HepG2 (cell line): ENCODE data around the gene SUOX. TPM values are rescaled to one million over a fixed set of nuclear protein-coding genes. Genes with fewer than 3 reads are reported as not detected.
A peak's percentile ranks its signal among the peaks of the same experiment; 100 is the strongest.

Experiments used
- ATAC-seq: fragments of 200-7000 bp; cut with Tn5 transposase; 3 replicates; pipeline ENCODE4 v1.9.1; 2020; ENCODE audit warnings: mild to moderate bottlenecking, moderate library complexity
- BruUV-seq: library from RNA; stranded (reverse); fragments of 400-500 nt; replicated peaks from 2 replicates; lab custom pipeline; 2021; lab: Mats Ljungman, UMichigan
- CTCF ChIA-PET: fragments of 300-600 bp; formaldehyde crosslinking; extraction: SDS; loops from one replicate; lab custom pipeline; 2021; ENCODE audit warnings: low total read pairs, inconsistent platforms, low intra/inter-chr PET ratio; lab: Yijun Ruan, JAX
- POLR2A ChIA-PET: fragments of 350-600 bp; sonication (Branson Sonifier 250); formaldehyde crosslinking; loops from one replicate; lab custom pipeline; 2020; ENCODE audit warnings: antibody characterized with exemption, inconsistent platforms; lab: Yijun Ruan, JAX
- DNase-seq: peaks from one replicate; pipeline ENCODE4 v3.0.0-alpha.2; 2015; ENCODE audit warnings: low spot score
- FAIRE-seq: peaks from 3 replicates; lab custom pipeline; 2011; peaks lifted over from hg19 to GRCh38; lab: Jason Lieb, UNC
- H2AFZ ChIP-seq: one replicate; pipeline ENCODE4 v1.6.1; 2011; ENCODE audit warnings: low read length, inconsistent platforms
- H3K27ac ChIP-seq: fragments of 300-600 bp; 3 replicates; pipeline ENCODE4 v1.8.0; 2011; ENCODE audit warnings: mixed run types, mild to moderate bottlenecking, mixed read lengths, low read length, inconsistent platforms; ENCODE audit not compliant: insufficient read depth; ENCODE audit errors: extremely low read length
- H3K27me3 ChIP-seq, 2 experiments: fragments of 200-600 bp in 1 of 2; 2 replicates in 1 of 2; 3 replicates in 1 of 2; pipeline versions ENCODE4 v1.6.0 to v1.8.0; 2011; ENCODE audit warnings: low read length in 2 of 2, mild to moderate bottlenecking in 2 of 2, moderate library complexity in 2 of 2, inconsistent platforms in 1 of 2; ENCODE audit not compliant: insufficient read depth in 2 of 2, control insufficient read depth in 1 of 2
- H3K36me3 ChIP-seq, 2 experiments: fragments of 200-600 bp in 1 of 2; replicated peaks in 1 of 2; 2 replicates in 1 of 2; 3 replicates in 1 of 2; pipeline versions ENCODE4 v1.5.1 to v1.8.0; 2011; ENCODE audit warnings: low read length in 2 of 2, inconsistent platforms in 1 of 2; ENCODE audit not compliant: insufficient read depth in 2 of 2, control insufficient read depth in 1 of 2
- H3K4me1 ChIP-seq: 2 replicates; pipeline ENCODE4 v1.5.1; 2012; ENCODE audit warnings: low read length, inconsistent platforms; ENCODE audit not compliant: insufficient read depth
- H3K4me2 ChIP-seq: 2 replicates; pipeline ENCODE4 v1.6.0; 2011; ENCODE audit warnings: low read depth, low read length, inconsistent platforms
- H3K4me3 ChIP-seq, 3 experiments: fragments of 200-600 bp in 1 of 3; sonication (generic), shearing (Covaris generic) in 1 of 3; replicated peaks in 1 of 3; 2 replicates each; pipeline ENCODE4 v1.5.1; 2011 to 2016; ENCODE audit warnings: low read length in 3 of 3, inconsistent platforms in 2 of 3, low read depth in 2 of 3, mild to moderate bottlenecking in 2 of 3, control low read depth in 1 of 3, mixed read lengths in 1 of 3; ENCODE audit not compliant: insufficient read depth in 1 of 3
- H3K79me2 ChIP-seq: one replicate; pipeline ENCODE4 v1.6.1; 2011; ENCODE audit warnings: low read length, inconsistent platforms; ENCODE audit not compliant: insufficient read depth
- H3K9ac ChIP-seq: 2 replicates; pipeline ENCODE4 v1.6.0; 2011; ENCODE audit warnings: mild to moderate bottlenecking, low read depth, low read length, inconsistent platforms; ENCODE audit not compliant: insufficient read depth
- H3K9me3 ChIP-seq: 2 replicates; pipeline ENCODE4 v1.5.1; 2012; ENCODE audit warnings: mild to moderate bottlenecking, low read length
- H4K20me1 ChIP-seq: 2 replicates; pipeline ENCODE4 v1.6.0; 2011; ENCODE audit warnings: inconsistent platforms, mild to moderate bottlenecking, low read length, moderate library complexity; ENCODE audit not compliant: insufficient read depth
- ARID5B ChIP-seq: IDR thresholded peaks from 2 replicates; pipeline ENCODE4 v1.4.0; 2020; ENCODE audit warnings: mild to moderate bottlenecking, missing genetic modification reagents
- GLI4 ChIP-seq: sonication (generic); formaldehyde crosslinking; IDR thresholded peaks from 2 replicates; pipeline ENCODE4 v1.5.1; 2020; ENCODE audit warnings: missing genetic modification reagents, mild to moderate bottlenecking, moderate library complexity, borderline replicate concordance
- HNF4A ChIP-seq: sonication (generic); formaldehyde crosslinking; IDR thresholded peaks from 2 replicates; pipeline ENCODE4 v1.4.0; 2020; ENCODE audit warnings: missing genetic modification reagents
- HNRNPUL1 ChIP-seq: fragments of 200-400 bp; formaldehyde crosslinking; IDR thresholded peaks from 2 replicates; pipeline ENCODE4 v1.6.1; 2017; ENCODE audit warnings: low read depth, mild to moderate bottlenecking, low read length, moderate library complexity
- KDM5B ChIP-seq: sonication (generic); formaldehyde crosslinking; IDR thresholded peaks from 2 replicates; pipeline ENCODE4 v1.4.0; 2020; ENCODE audit warnings: missing genetic modification reagents, mild to moderate bottlenecking, borderline replicate concordance
- MIXL1 ChIP-seq: IDR thresholded peaks from 2 replicates; pipeline ENCODE4 v1.6.1; 2016
- NFYB ChIP-seq: sonication (generic); formaldehyde crosslinking; IDR thresholded peaks from 2 replicates; pipeline ENCODE4 v1.4.0; 2020; ENCODE audit warnings: missing genetic modification reagents
- PAXIP1 ChIP-seq: sonication (generic); formaldehyde crosslinking; conservative IDR thresholded peaks from 2 replicates; pipeline ENCODE4 v1.4.0; 2020; ENCODE audit warnings: mild to moderate bottlenecking, missing genetic modification reagents, moderate library complexity
- RFXAP ChIP-seq: sonication (generic); formaldehyde crosslinking; IDR thresholded peaks from 2 replicates; pipeline ENCODE4 v1.4.0; 2020; ENCODE audit warnings: missing genetic modification reagents, borderline replicate concordance
- ZFP82 ChIP-seq: sonication (generic); formaldehyde crosslinking; IDR thresholded peaks from 2 replicates; pipeline ENCODE4 v1.5.1; 2020; ENCODE audit warnings: mild to moderate bottlenecking, missing genetic modification reagents, borderline replicate concordance
- ZNF232 ChIP-seq: sonication (generic); formaldehyde crosslinking; IDR thresholded peaks from 2 replicates; pipeline ENCODE4 v1.4.0; 2020; ENCODE audit warnings: missing genetic modification reagents, borderline replicate concordance
- ZNF546 ChIP-seq: sonication (generic); formaldehyde crosslinking; conservative IDR thresholded peaks from 2 replicates; pipeline ENCODE4 v1.8.1; 2023; ENCODE audit warnings: mild to moderate bottlenecking, missing genetic modification reagents
- WGBS: methylation state at CpG from one replicate; pipeline ENCODE4 v1.1.6; 2017; ENCODE audit warnings: low lambda C conversion rate; 5-methylcytosine and 5-hydroxymethylcytosine counted together
- in situ Hi-C: cut with HindIII; loops from 2 replicates; pipeline ENCODE4 v1.10.0; 2017; ENCODE audit warnings: low pct_unique_long_range_greater_than_20kb; ENCODE audit not compliant: extremely low pct_ligation_motif_present
- intact Hi-C: fragments of 100-400 bp; cut with micrococcal nuclease; formaldehyde crosslinking; loops from one replicate; pipeline ENCODE4 v1.10.0; 2022; ENCODE audit not compliant: unreplicated experiment
- polyA plus RNA-seq, 8 experiments: library from polyadenylated mRNA; depleted of rRNA in 3 of 8; stranded (reverse) in 7 of 8; unstranded in 1 of 8; fragments of >200 nt; fragmentation: Illumina TruSeq in 4 of 8; extraction: Trizol in 4 of 8; gene quantifications; 2 replicates each; pipeline versions ENCODE4 v1.2.1 to v1.2.3, GENCODE V29; 2011 to 2016; ENCODE audit warnings: low read depth in 4 of 8, missing spikeins in 1 of 8, mixed read lengths in 1 of 8; ENCODE audit not compliant: insufficient read depth in 1 of 8
- total RNA-seq, 5 experiments: library from RNA; depleted of rRNA; stranded (reverse); fragments of >200 nt; fragmentation: Illumina TruSeq; extraction: Trizol; gene quantifications; 2 replicates each; pipeline ENCODE4 v1.2.3, GENCODE V29; 2016; ENCODE audit warnings: low read depth in 1 of 5

SUOX gene
- total and polyA plus RNA-seq, 2 of the 13 experiments (the other 11 are each of a cell fraction or from before 2014, with no cell fraction given), result 23.9 to 25.9 TPM

DNA sequence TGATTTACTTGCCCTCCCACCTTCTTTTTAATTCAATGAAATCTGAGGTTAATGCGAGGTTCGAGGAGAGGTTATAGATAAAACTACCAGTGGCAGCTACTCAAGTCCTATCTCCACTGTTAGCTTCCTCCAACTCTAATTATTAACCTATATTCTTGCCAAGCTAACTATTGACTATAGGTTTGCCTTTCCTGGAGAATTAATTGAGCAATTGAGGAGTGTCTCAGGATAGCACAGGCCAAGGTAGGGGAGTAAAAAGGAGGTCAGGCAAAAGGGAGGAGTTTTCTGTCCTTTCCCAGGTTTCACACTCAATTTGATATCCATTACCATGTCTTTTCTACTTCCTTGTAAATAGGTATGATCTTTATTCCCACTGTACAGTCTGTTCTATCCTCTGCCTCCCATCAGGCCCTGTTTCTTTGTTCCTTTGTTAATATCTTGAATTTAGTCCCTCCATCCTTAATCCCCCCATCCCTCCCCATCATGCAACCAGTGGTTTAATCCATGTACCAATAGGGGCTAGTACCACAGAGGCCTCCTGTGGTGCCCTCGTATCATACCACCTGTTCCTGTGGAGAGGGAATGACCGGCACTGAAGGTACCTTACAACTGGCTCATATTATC lies 3.7 kb upstream of the SUOX start (continued):
- TF ChIP-seq ZFP82 (CRISPR knock-in tag) (no peak), GLI4 (CRISPR knock-in tag) (no peak), ZNF232 (CRISPR knock-in tag) (no peak), NFYB (CRISPR knock-in tag) (no peak)

- no TSS peak for BruUV-seq
- no peak overlapping the region for H2AFZ ChIP-seq
- no peaks in the 10 kb centered on the region for H4K20me1 ChIP-seq
- peak overlapping the region; percentile 45 for H3K27ac ChIP-seq
- peaks cover 20% of the 10 kb centered on the region for H3K79me2 ChIP-seq
- no peaks in the 10 kb centered on the region for H3K9me3 ChIP-seq
- ChIA-PET POLR2A (interaction anchor here (0.7 to 3.5 kb wide), 9 partner anchors 12 to 275 kb away, joined by 3 to 60 read pairs (median 4); partner anchors contain the start of genes IKZF4 and RAB5B), CTCF (interaction anchor here (0.7 to 3.0 kb wide), 5 partner anchors 31 to 47 kb away, joined by 3 to 79 read pairs (median 4); partner anchors contain the start of gene RPS26)
- H3K9ac ChIP-seq, result no peak overlapping the region; the same call in 1 of the 2 replicates
- intact Hi-C loops (no loop called here), in situ Hi-C loops (loop anchor here (5.0 kb wide), 1 partner anchor 37 kb away; no protein-coding TSS in a partner anchor)
- H3K4me3 ChIP-seq, result no peak overlapping the region
- H3K36me3 ChIP-seq, result peaks cover 16 to 38% of the 10 kb centered on the region in 2 experiments
- peaks cover 0 to 3% of the 10 kb centered on the region in 2 experiments; a peak in 1 of 5 replicates for H3K27me3 ChIP-seq
- peaks cover 39% of the 10 kb centered on the region for H3K4me1 ChIP-seq
- ATAC-seq, result no peak
- H3K4me2 ChIP-seq, result no peak overlapping the region
- peak; percentile 13 for DNase-seq
- 67% methylated on average over 8 of the region's 8 CpGs for WGBS
- peak; percentile 57 for FAIRE-seq
- no peak for TF ChIP-seq RFXAP
- TF ChIP-seq HNRNPUL1, result no peak
- TF ChIP-seq PAXIP1, result 0 out of 2 replicates have a peak, but pooled peaks have one; percentile 14
- no peak for TF ChIP-seq ZNF546 (CRISPR knock-in tag)
- 0 out of 2 replicates have a peak, but pooled peaks have one; percentile 20 for TF ChIP-seq ARID5B (CRISPR knock-in tag)
- TF ChIP-seq MIXL1 (CRISPR knock-in tag), result 0 out of 2 replicates have a peak, but pooled peaks have one; percentile 34
- no peak for TF ChIP-seq KDM5B (CRISPR knock-in tag)
- peak; percentile 62 for TF ChIP-seq HNF4A (CRISPR knock-in tag)
Measured at GRCh38 chr12:55995366-55995765, 1.7 kb upstream of the SUOX start.
